DND-41 (cell line): ENCODE data around the gene SUCO.

ENCODE experiments used
- ATAC-seq: fragments of 200-7000 bp; cut with Tn5 transposase; 3 replicates; pipeline ENCODE4 v1.9.1; 2021; ENCODE audit warnings: low read depth; ENCODE audit not compliant: insufficient read depth
- DNase-seq: peaks from one replicate; pipeline ENCODE4 v3.0.0-alpha.2; 2020
- H2AFZ ChIP-seq: 2 replicates; pipeline ENCODE4 v1.6.0; 2012; ENCODE audit warnings: low read depth, low read length
- H3K27ac ChIP-seq: 2 replicates; pipeline ENCODE4 v1.5.1; 2012; ENCODE audit warnings: low read length, inconsistent platforms
- H3K27me3 ChIP-seq: fragments of 200-600 bp; sonication (generic); 2 replicates; pipeline ENCODE4 v1.6.0; 2012; ENCODE audit warnings: low read length, mild to moderate bottlenecking, inconsistent platforms; ENCODE audit not compliant: insufficient read depth, poor library complexity
- H3K36me3 ChIP-seq: 2 replicates; pipeline ENCODE4 v1.5.1; 2012; ENCODE audit warnings: low read length, inconsistent platforms; ENCODE audit not compliant: insufficient read depth
- H3K4me1 ChIP-seq: 2 replicates; pipeline ENCODE4 v1.5.1; 2012; ENCODE audit warnings: mild to moderate bottlenecking, low read length; ENCODE audit not compliant: insufficient read depth
- H3K4me2 ChIP-seq: 2 replicates; pipeline ENCODE4 v1.6.0; 2012; ENCODE audit warnings: mild to moderate bottlenecking, moderate library complexity, low read length, inconsistent platforms; ENCODE audit not compliant: insufficient read depth
- H3K4me3 ChIP-seq, 2 experiments: fragments of 200-600 bp in 1 of 2; shearing (Covaris generic) in 1 of 2; 2 replicates each; pipeline ENCODE4 v1.5.1; 2012 to 2016; ENCODE audit warnings: inconsistent platforms in 2 of 2, low read length in 2 of 2, mild to moderate bottlenecking in 2 of 2, low read depth in 1 of 2, moderate library complexity in 1 of 2
- H3K79me2 ChIP-seq: 2 replicates; pipeline ENCODE4 v1.6.0; 2012; ENCODE audit warnings: low read length, inconsistent platforms; ENCODE audit not compliant: insufficient read depth
- H3K9ac ChIP-seq: 2 replicates; pipeline ENCODE4 v1.6.0; 2012; ENCODE audit warnings: low read depth, mild to moderate bottlenecking, inconsistent platforms, low read length, moderate library complexity
- H3K9me3 ChIP-seq: 2 replicates; pipeline ENCODE4 v1.5.1; 2012; ENCODE audit warnings: low read length, moderate library complexity, mild to moderate bottlenecking, inconsistent platforms; ENCODE audit not compliant: insufficient read depth, severe bottlenecking
- H4K20me1 ChIP-seq: 2 replicates; pipeline ENCODE4 v1.6.0; 2012; ENCODE audit warnings: low read length; ENCODE audit not compliant: insufficient read depth
- EZH2 ChIP-seq: IDR thresholded peaks from 3 replicates; pipeline ENCODE4 v1.6.1; 2012; ENCODE audit warnings: borderline replicate concordance, low read depth, mild to moderate bottlenecking, moderate library complexity, low read length, inconsistent platforms; ENCODE audit not compliant: severe bottlenecking
- TF ChIP-seq, protein P1 (sequence below): IDR thresholded peaks from 2 replicates; pipeline ENCODE4 v1.5.1; 2012; ENCODE audit warnings: borderline replicate concordance, low read length, moderate library complexity, mild to moderate bottlenecking; ENCODE audit not compliant: poor library complexity, severe bottlenecking; ENCODE audit errors: extremely low read depth

SUCO gene

DNA sequence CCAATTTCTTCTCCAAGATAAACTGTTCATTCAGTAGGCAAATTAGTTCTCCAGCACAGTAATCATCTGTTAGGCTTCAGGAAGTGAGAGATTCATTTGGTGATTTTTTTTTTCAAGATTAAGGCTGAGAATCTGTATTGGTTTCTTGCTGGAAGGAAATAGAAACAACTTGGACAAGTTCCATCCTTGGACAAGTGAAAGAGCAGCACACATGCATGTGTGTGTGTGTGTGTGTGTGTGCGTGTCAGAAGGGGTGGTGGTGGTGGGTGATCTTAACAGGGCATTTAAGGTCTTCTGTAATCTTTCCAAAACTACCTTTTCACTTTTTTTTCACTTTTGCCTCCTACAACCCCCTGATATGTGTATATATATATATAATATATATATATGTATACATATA is 15.9 kb upstream of the SUCO start:
- TF ChIP-seq EZH2 = no peak
- TF ChIP-seq, protein P1, sequence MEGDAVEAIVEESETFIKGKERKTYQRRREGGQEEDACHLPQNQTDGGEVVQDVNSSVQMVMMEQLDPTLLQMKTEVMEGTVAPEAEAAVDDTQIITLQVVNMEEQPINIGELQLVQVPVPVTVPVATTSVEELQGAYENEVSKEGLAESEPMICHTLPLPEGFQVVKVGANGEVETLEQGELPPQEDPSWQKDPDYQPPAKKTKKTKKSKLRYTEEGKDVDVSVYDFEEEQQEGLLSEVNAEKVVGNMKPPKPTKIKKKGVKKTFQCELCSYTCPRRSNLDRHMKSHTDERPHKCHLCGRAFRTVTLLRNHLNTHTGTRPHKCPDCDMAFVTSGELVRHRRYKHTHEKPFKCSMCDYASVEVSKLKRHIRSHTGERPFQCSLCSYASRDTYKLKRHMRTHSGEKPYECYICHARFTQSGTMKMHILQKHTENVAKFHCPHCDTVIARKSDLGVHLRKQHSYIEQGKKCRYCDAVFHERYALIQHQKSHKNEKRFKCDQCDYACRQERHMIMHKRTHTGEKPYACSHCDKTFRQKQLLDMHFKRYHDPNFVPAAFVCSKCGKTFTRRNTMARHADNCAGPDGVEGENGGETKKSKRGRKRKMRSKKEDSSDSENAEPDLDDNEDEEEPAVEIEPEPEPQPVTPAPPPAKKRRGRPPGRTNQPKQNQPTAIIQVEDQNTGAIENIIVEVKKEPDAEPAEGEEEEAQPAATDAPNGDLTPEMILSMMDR = no peak
- H3K27me3 ChIP-seq = no peaks in the 10 kb centered on the region
- H3K79me2 ChIP-seq = no peaks in the 10 kb centered on the region
- no peak overlapping the region for H3K4me3 ChIP-seq
- no peaks in the 10 kb centered on the region for H4K20me1 ChIP-seq
- no peak overlapping the region for H3K27ac ChIP-seq
- H2AFZ ChIP-seq = no peak overlapping the region
- no peak overlapping the region for H3K9ac ChIP-seq
- no peak for DNase-seq
- H3K9me3 ChIP-seq = peaks cover 4% of the 10 kb centered on the region
- ATAC-seq = no peak
- no peaks in the 10 kb centered on the region for H3K36me3 ChIP-seq
- no peaks in the 10 kb centered on the region for H3K4me1 ChIP-seq
- H3K4me2 ChIP-seq = no peak overlapping the region

DNA sequence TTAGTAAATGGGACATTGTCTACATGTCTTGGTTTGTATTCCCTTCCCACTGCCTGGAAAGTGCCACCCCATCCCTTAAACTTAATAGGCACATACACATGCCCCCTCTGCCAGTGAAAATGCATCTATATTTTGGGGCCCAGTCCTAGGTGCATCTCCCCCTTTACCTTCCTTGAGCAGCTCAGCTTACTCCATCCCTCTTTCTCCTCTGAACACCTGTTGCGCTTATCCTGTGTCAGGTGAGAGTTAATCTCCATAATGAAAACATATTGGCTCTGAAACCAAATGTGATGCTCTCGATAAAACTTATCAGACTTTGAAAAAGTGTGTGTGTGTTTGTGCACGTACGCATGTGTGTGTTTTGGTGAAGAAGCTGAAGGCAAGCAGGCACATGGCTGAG is 15.4 kb upstream of the SUCO start:
- Histone ChIP-seq H3K27me3 (no peaks in the 10 kb centered on the region), H3K27ac (no peak overlapping the region), H4K20me1 (no peaks in the 10 kb centered on the region), H3K9me3 (peaks cover 4% of the 10 kb centered on the region), H2AFZ (no peak overlapping the region), H3K4me2 (no peak overlapping the region), H3K79me2 (no peaks in the 10 kb centered on the region), H3K36me3 (no peaks in the 10 kb centered on the region), H3K4me3 (no peak overlapping the region), H3K9ac (no peak overlapping the region), H3K4me1 (no peaks in the 10 kb centered on the region)
- DNase-seq (no peak), ATAC-seq (no peak)
- no peak for TF ChIP-seq EZH2
- TF ChIP-seq, protein P1 = no peak

DNA sequence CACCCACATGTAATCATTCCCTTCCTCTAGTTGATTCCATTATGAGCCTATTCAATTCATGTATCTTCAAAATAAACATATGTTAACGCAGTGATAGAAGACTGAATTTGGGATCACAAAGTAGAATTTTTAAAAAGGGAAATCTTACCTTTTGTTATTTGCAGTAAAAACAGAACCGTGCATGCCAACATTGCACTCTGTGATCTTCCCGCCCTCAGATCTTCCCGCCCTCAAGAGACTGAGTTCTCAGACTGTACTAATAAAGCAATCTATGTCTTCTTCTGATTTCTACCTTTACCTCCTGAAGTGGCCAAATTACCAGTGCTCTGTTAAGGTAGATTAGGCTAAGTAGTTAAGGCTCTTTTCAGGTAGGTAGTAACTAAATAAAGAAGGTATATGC is 3.6 kb upstream of the SUCO start:
- Histone ChIP-seq H3K4me2 (no peak overlapping the region), H3K79me2 (peaks cover 14% of the 10 kb centered on the region), H2AFZ (no peak overlapping the region), H3K36me3 (no peaks in the 10 kb centered on the region; the same call in 1 of the 2 replicates), H3K9me3 (no peaks in the 10 kb centered on the region), H3K4me3 (no peak overlapping the region), H3K9ac (no peak overlapping the region), H4K20me1 (no peaks in the 10 kb centered on the region), H3K27ac (no peak overlapping the region), H3K4me1 (peaks cover 16% of the 10 kb centered on the region), H3K27me3 (peaks cover 11% of the 10 kb centered on the region)
- DNase-seq (no peak), ATAC-seq (no peak)
- no peak for TF ChIP-seq EZH2
- TF ChIP-seq, protein P1 = no peak

DNA sequence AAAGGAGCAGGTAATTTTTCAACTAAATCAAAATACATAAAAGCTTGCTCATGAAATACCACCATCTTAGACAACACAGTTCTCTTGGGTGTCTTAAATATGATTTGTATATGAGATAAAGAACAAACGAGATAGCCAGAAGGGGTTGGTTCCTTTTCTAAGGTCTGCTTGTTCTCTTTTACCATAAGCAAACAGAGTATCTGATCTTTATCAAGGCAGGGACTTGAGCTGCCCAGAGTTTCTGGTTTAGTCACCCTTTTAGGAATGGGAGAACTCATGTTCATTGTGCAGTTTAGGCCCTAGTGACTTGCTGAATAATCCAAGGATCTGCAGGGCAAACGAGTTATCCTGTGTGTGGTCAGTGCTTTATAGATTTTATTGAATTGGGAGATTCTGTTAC is 3.0 kb upstream of the SUCO start:
- Histone ChIP-seq H3K27me3 (peaks cover 11% of the 10 kb centered on the region), H3K79me2 (peaks cover 21% of the 10 kb centered on the region), H3K4me1 (peaks cover 23% of the 10 kb centered on the region), H3K9me3 (no peaks in the 10 kb centered on the region), H3K4me2 (no peak overlapping the region), H2AFZ (no peak overlapping the region), H3K9ac (no peak overlapping the region), H3K27ac (no peak overlapping the region), H3K4me3 (no peak overlapping the region), H4K20me1 (no peaks in the 10 kb centered on the region), H3K36me3 (no peaks in the 10 kb centered on the region; the same call in 1 of the 2 replicates)
- DNase-seq = no peak
- no peak for TF ChIP-seq EZH2
- TF ChIP-seq, protein P1 = no peak
- no peak for ATAC-seq
